IMR-90 (cell line): ENCODE results near the gene GABPB2. TPM values are rescaled to one million over a fixed set of nuclear protein-coding genes. Genes with fewer than 3 reads are reported as not detected.
A peak's percentile ranks its signal among the peaks of the same experiment; 100 is the strongest.

ENCODE experiments used
- ATAC-seq: fragments of 200-7000 bp; cut with Tn5 transposase; 2 replicates; pipeline ENCODE4 v1.9.1; 2020; ENCODE audit warnings: low read depth, mild to moderate bottlenecking, moderate library complexity
- Bru-seq: library from RNA; stranded (reverse); fragments of 400-500 nt; gene quantifications from one replicate; lab custom pipeline; 2021; lab: Mats Ljungman, UMichigan
- BruChase-seq, 2 experiments: library from RNA; stranded (reverse); fragments of 400-500 nt; gene quantifications; one replicate each; lab custom pipeline; 2021; lab: Mats Ljungman, UMichigan
- BruUV-seq: library from RNA; stranded (reverse); fragments of 400-500 nt; replicated peaks from 2 replicates; lab custom pipeline; 2021; lab: Mats Ljungman, UMichigan
- CTCF ChIA-PET: fragments of 300-600 bp; formaldehyde crosslinking; extraction: SDS; loops from one replicate; lab custom pipeline; 2021; ENCODE audit warnings: antibody characterized with exemption; lab: Yijun Ruan, JAX
- POLR2A ChIA-PET: fragments of 300-600 bp; sonication (Branson Sonifier 250); formaldehyde crosslinking; loops from one replicate; lab custom pipeline; 2022; ENCODE audit warnings: antibody characterized with exemption; ENCODE audit not compliant: unreplicated experiment; lab: Charles Lee
- DNase-seq: peaks from one replicate; pipeline ENCODE4 v3.0.0; 2013
- H2AFZ ChIP-seq: replicated peaks from 2 replicates; pipeline ENCODE3; 2013; ENCODE audit warnings: low read length, mild to moderate bottlenecking; ENCODE audit not compliant: poor library complexity
- H2AK5ac ChIP-seq: 2 replicates; pipeline ENCODE4 v1.6.1; 2013; ENCODE audit warnings: low read depth, low read length, inconsistent platforms
- H2AK9ac ChIP-seq: replicated peaks from 2 replicates; pipeline ENCODE3; 2013; ENCODE audit warnings: mild to moderate bottlenecking, low read depth, low read length, moderate library complexity; ENCODE audit not compliant: poor library complexity
- H2BK120ac ChIP-seq: 2 replicates; pipeline ENCODE4 v1.6.1; 2013; ENCODE audit warnings: low read depth, low read length, inconsistent platforms
- H2BK15ac ChIP-seq: 3 replicates; pipeline ENCODE4 v1.6.1; 2013; ENCODE audit warnings: low read depth, low read length, inconsistent platforms
- H2BK20ac ChIP-seq: 2 replicates; pipeline ENCODE4 v1.6.1; 2013; ENCODE audit warnings: low read depth, mild to moderate bottlenecking, inconsistent platforms, low read length, moderate library complexity
- H2BK5ac ChIP-seq: 2 replicates; pipeline ENCODE4 v1.6.1; 2013; ENCODE audit warnings: mild to moderate bottlenecking, low read depth, low read length, inconsistent platforms; ENCODE audit not compliant: poor library complexity, severe bottlenecking
- H3K14ac ChIP-seq: replicated peaks from 2 replicates; pipeline ENCODE4 v1.6.1; 2013; ENCODE audit warnings: low read depth, low read length, inconsistent platforms
- H3K18ac ChIP-seq: 2 replicates; pipeline ENCODE4 v1.6.1; 2013; ENCODE audit warnings: low read depth, low read length, control low read depth
- H3K23ac ChIP-seq: 2 replicates; pipeline ENCODE4 v1.6.1; 2013; ENCODE audit warnings: low read depth, low read length, inconsistent platforms
- H3K27ac ChIP-seq: 2 replicates; pipeline ENCODE4 v1.5.1; 2013; ENCODE audit warnings: mild to moderate bottlenecking, control low read depth, low read length; ENCODE audit not compliant: insufficient read depth
- H3K27me3 ChIP-seq: 2 replicates; pipeline ENCODE4 v1.6.1; 2013; ENCODE audit warnings: low read length; ENCODE audit not compliant: control insufficient read depth, insufficient read depth
- H3K36me3 ChIP-seq: 2 replicates; pipeline ENCODE4 v1.6.1; 2013; ENCODE audit warnings: low read length, mixed read lengths; ENCODE audit not compliant: control insufficient read depth, insufficient read depth
- H3K4ac ChIP-seq: 2 replicates; pipeline ENCODE4 v1.6.1; 2013; ENCODE audit warnings: low read depth, low read length, inconsistent platforms
- H3K4me1 ChIP-seq: 2 replicates; pipeline ENCODE4 v1.6.1; 2013; ENCODE audit warnings: low read length, mixed read lengths; ENCODE audit not compliant: control insufficient read depth, insufficient read depth
- H3K4me2 ChIP-seq: 2 replicates; pipeline ENCODE4 v1.6.1; 2013; ENCODE audit warnings: low read depth, mild to moderate bottlenecking, control low read depth, low read length, moderate library complexity
- H3K4me3 ChIP-seq: 2 replicates; pipeline ENCODE4 v1.5.1; 2013; ENCODE audit warnings: low read depth, mild to moderate bottlenecking, control low read depth, low read length, moderate library complexity; ENCODE audit not compliant: insufficient read depth
- H3K56ac ChIP-seq: 2 replicates; pipeline ENCODE4 v1.6.1; 2013; ENCODE audit warnings: low read length, inconsistent platforms; ENCODE audit not compliant: insufficient read depth; ENCODE audit errors: extremely low read depth
- H3K79me1 ChIP-seq, 2 experiments: 2 replicates each; pipeline ENCODE4 v1.6.1; 2013; ENCODE audit warnings: low read length in 2 of 2, inconsistent platforms in 1 of 2, low read depth in 1 of 2
- H3K9ac ChIP-seq: 2 replicates; pipeline ENCODE4 v1.6.1; 2013; ENCODE audit warnings: low read depth, low read length, control low read depth
- H3K9me1 ChIP-seq: 2 replicates; pipeline ENCODE4 v1.6.1; 2013; ENCODE audit warnings: low read length, inconsistent platforms; ENCODE audit not compliant: insufficient read depth
- H3K9me3 ChIP-seq: 2 replicates; pipeline ENCODE4 v1.6.1; 2013; ENCODE audit warnings: low read length; ENCODE audit not compliant: control insufficient read depth, insufficient read depth
- H4K20me1 ChIP-seq: 2 replicates; pipeline ENCODE4 v1.6.1; 2013; ENCODE audit warnings: low read length, inconsistent platforms; ENCODE audit not compliant: insufficient read depth
- H4K5ac ChIP-seq: 2 replicates; pipeline ENCODE4 v1.6.1; 2013; ENCODE audit warnings: mild to moderate bottlenecking, low read depth, low read length, control low read depth
- H4K8ac ChIP-seq, 2 experiments: 2 replicates each; pipeline ENCODE4 v1.6.1; 2013; ENCODE audit warnings: low read depth in 2 of 2, low read length in 2 of 2, control low read depth in 1 of 2, inconsistent platforms in 1 of 2
- H4K91ac ChIP-seq: 2 replicates; pipeline ENCODE4 v1.6.1; 2013; ENCODE audit warnings: low read depth, low read length, inconsistent platforms; ENCODE audit not compliant: insufficient read depth
- BHLHE40 ChIP-seq: fragments of 150-350 bp; IDR thresholded peaks from 2 replicates; pipeline ENCODE4 v1.6.1; 2016; ENCODE audit warnings: mild to moderate bottlenecking, low read depth, low read length
- CEBPB ChIP-seq: IDR thresholded peaks from 2 replicates; pipeline ENCODE4 v1.6.1; 2012; ENCODE audit warnings: low read depth, low read length, improper control_type of control experiment
- CHD1 ChIP-seq: IDR thresholded peaks from 2 replicates; pipeline ENCODE4 v1.6.1; 2012; ENCODE audit warnings: low read depth, low read length, improper control_type of control experiment
- FOS ChIP-seq: fragments of 150-350 bp; IDR thresholded peaks from 2 replicates; pipeline ENCODE4 v1.6.1; 2016; ENCODE audit warnings: low read depth, low read length
- MAFK ChIP-seq: IDR thresholded peaks from 2 replicates; pipeline ENCODE4 v1.6.1; 2012; ENCODE audit warnings: low read depth, low read length, improper control_type of control experiment
- MAZ ChIP-seq: IDR thresholded peaks from 2 replicates; pipeline ENCODE4 v1.6.1; 2012; ENCODE audit warnings: low read depth, mild to moderate bottlenecking, low read length, improper control_type of control experiment, moderate library complexity, borderline replicate concordance
- MXI1 ChIP-seq: IDR thresholded peaks from 2 replicates; pipeline ENCODE4 v1.6.1; 2012; ENCODE audit warnings: low read depth, mild to moderate bottlenecking, low read length, moderate library complexity, borderline replicate concordance
- POLR2A ChIP-seq: IDR thresholded peaks from 2 replicates; pipeline ENCODE4 v1.6.1; 2012; ENCODE audit warnings: mild to moderate bottlenecking, low read depth, low read length
- RAD21 ChIP-seq: IDR thresholded peaks from 2 replicates; pipeline ENCODE4 v1.6.1; 2012; ENCODE audit warnings: low read length, improper control_type of control experiment
- RCOR1 ChIP-seq: IDR thresholded peaks from 2 replicates; pipeline ENCODE4 v1.6.1; 2012; ENCODE audit warnings: mild to moderate bottlenecking, low read length, improper control_type of control experiment; ENCODE audit not compliant: insufficient replicate concordance
- RFX5 ChIP-seq: IDR thresholded peaks from 2 replicates; pipeline ENCODE4 v1.8.0; 2012; ENCODE audit warnings: low read depth, mild to moderate bottlenecking, low read length, moderate library complexity
- SMC3 ChIP-seq: fragments of 150-350 bp; IDR thresholded peaks from 2 replicates; pipeline ENCODE4 v1.6.1; 2016; ENCODE audit warnings: low read depth, mild to moderate bottlenecking, antibody characterized with exemption, low read length, moderate library complexity
- USF2 ChIP-seq: fragments of 150-350 bp; IDR thresholded peaks from 2 replicates; pipeline ENCODE4 v1.6.1; 2017; ENCODE audit warnings: mild to moderate bottlenecking, antibody characterized with exemption, low read length, low read depth
- WGBS, 2 experiments: methylation state at CpG; one replicate each; pipeline versions ENCODE4 v1.1.5 to v1.1.7; 2013; ENCODE audit warnings: missing lambda C conversion rate in 2 of 2; ENCODE audit not compliant: insufficient read length in 1 of 2; ENCODE audit errors: extremely low coverage in 2 of 2; 5-methylcytosine and 5-hydroxymethylcytosine counted together
- dilution Hi-C: fragments of 300-500 bp; cut with HindIII; formaldehyde crosslinking; loops from one replicate; pipeline ENCODE4 v1.14.3; 2018; ENCODE audit warnings: low sequenced_read_pairs; ENCODE audit not compliant: unreplicated experiment
- in situ Hi-C: fragments of 300-500 bp; cut with MboI; formaldehyde crosslinking; loops from 3 replicates; pipeline ENCODE4 v1.14.3; 2019; ENCODE audit warnings: low sequenced_read_pairs, inconsistent platforms, mixed read lengths
- intact Hi-C: fragments of 100-400 bp; cut with micrococcal nuclease; formaldehyde crosslinking; loops from 2 replicates; pipeline ENCODE4 v1.10.0; 2022
- long read RNA-seq: library from polyadenylated mRNA; unstranded; transcript quantifications from one replicate; pipeline ENCODE4 v2.0.0, GENCODE V29; 2021; ENCODE audit not compliant: unreplicated experiment
- polyA plus RNA-seq, 3 experiments: library from polyadenylated mRNA; depleted of rRNA; stranded (reverse); fragments of >200 nt; gene quantifications; 2 replicates each; pipeline ENCODE4 v1.2.3, GENCODE V29; 2012; ENCODE audit warnings: low replicate concordance in 1 of 3
- total RNA-seq: library from RNA; depleted of rRNA; stranded (reverse); fragments of >200 nt; gene quantifications from 2 replicates; pipeline ENCODE4 v1.2.3, GENCODE V29; 2012; rRNA removed

GABPB2 gene
- total RNA-seq (11.9 and 12.9 TPM in 2 replicates), polyA plus RNA-seq (2012; rRNA removed) (6.0 and 7.5 TPM in 2 replicates), Bru-seq, nascent RNA (percentile 58 among the genes with signal in this experiment), BruChase-seq, experiment 1, labeled RNA remaining after a 6-hour chase (percentile 80 among the genes with signal in this experiment), BruChase-seq, experiment 2, labeled RNA remaining after a 2-hour chase (percentile 66 among the genes with signal in this experiment)
- 2.5 and 3.1 TPM in 2 replicates for polyA plus RNA-seq (2012; cell fraction: cytosol; rRNA removed)
- polyA plus RNA-seq (2012; cell fraction: nucleus; rRNA removed; ENCODE audit: low replicate concordance): 7.2 and 16.4 TPM in 2 replicates
- long read RNA-seq, partial matches to known transcripts: 1 of 6 reads
- long read RNA-seq, other reads (novel, unspliced or antisense): 4 of 6 reads

DNA sequence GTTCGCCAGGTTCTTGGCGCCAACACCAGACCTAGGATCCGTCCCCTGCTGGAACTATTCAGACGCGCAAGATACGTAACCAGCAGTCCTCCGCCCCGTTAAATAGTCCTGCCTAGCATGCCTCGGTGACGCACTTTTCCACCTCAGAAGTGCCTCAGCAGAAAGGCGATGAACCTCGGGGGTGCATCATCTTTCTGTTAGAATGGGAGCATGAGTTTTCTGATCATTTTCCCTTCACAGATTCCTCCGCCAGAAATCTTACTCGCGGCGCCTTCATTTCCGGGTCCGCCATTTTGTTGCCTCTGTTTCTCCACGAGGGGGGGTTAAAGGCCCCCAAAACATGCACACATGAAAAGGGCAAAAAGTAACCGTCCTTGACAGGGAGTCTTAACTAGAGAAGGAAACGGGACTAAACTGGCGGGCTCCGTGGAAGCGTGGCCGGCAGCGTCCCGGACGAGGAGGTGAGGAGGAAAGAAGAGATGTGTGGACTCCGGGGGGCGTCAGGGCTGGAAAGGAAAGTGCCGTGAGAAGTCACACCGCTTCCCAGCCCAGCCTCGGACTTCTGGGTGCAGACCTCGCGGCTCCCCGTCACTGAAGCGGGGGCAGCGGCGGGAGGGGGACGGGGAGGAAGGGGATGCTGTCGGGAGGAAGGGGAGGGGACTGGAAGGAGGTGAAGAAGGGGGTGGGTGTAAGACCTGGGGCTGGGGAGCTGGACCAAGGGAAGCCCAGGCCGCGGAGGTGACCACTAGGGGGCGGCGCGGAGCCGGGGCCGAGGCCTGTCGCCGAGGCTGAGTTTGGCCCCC is at the start of gene GABPB2:
Gene GABPB2 (plus strand): TSS at position 288 of the 803 bp plus-strand sequence. CDS start 17,429 bp downstream, outside the sequence.
- H3K4ac ChIP-seq: peak within 1 kb of the TSS; percentile 92
- WGBS, 2 experiments: 0% methylated on average over 7 of the region's 50 CpGs; no CpG with 5 or more reads in 1 of the 2 experiments
- H4K91ac ChIP-seq: peak within 1 kb of the TSS; percentile 99
- H3K4me1 ChIP-seq: no peaks in the 10 kb centered on the region
- dilution Hi-C loops: no loop called here
- H3K79me1 ChIP-seq: peaks cover 8 to 43% of the 10 kb centered on the region in 2 experiments
- H3K27ac ChIP-seq: peak within 1 kb of the TSS; percentile 88
- ChIA-PET POLR2A (interaction anchor here (0.6 kb wide), 1 partner anchor 10 kb away, joined by 4 read pairs; the partner anchor contains the start of gene MLLT11), CTCF (interaction anchor here (1.1 kb wide), 1 partner anchor 13 kb away, joined by 5 read pairs; no protein-coding TSS in a partner anchor)
- peaks cover 7% of the 10 kb centered on the region; the same call in 1 of the 2 replicates for H3K36me3 ChIP-seq
- ATAC-seq (peak; percentile 94), DNase-seq (peak; percentile 99)
- H4K5ac ChIP-seq: peak within 1 kb of the TSS; percentile 98
- no peaks in the 10 kb centered on the region for H3K9me3 ChIP-seq
- peak within 1 kb of the TSS; percentile 95 for H3K18ac ChIP-seq
- no TSS peak for BruUV-seq
- H2BK20ac ChIP-seq: 0 out of 2 replicates have a peak within 1 kb of the TSS, but pooled peaks have one; percentile 45
- H3K4me3 ChIP-seq: peak within 1 kb of the TSS; percentile 73
- H2BK120ac ChIP-seq: peak within 1 kb of the TSS; percentile 76
- in situ Hi-C loops: no loop called here
- peak within 1 kb of the TSS; percentile 95 for H3K14ac ChIP-seq
- H4K8ac ChIP-seq: peak within 1 kb of the TSS; percentile 96 to 100
- H3K4me2 ChIP-seq: peak within 1 kb of the TSS; percentile 92
- H4K20me1 ChIP-seq: no peaks in the 10 kb centered on the region
- peak within 1 kb of the TSS; percentile 93 for H3K9ac ChIP-seq
- intact Hi-C loops: loop anchor here (5.0 kb wide), 1 partner anchor 77 kb away; the partner anchor contains the start of gene SEMA6C
- H3K9me1 ChIP-seq: no peaks in the 10 kb centered on the region
- peak within 1 kb of the TSS; percentile 97 for H3K56ac ChIP-seq
- peak within 1 kb of the TSS; percentile 98 for H2AK9ac ChIP-seq
- peak within 1 kb of the TSS; percentile 92 for H2BK5ac ChIP-seq
- H3K23ac ChIP-seq: peak within 1 kb of the TSS; percentile 74
- H2BK15ac ChIP-seq: peak within 1 kb of the TSS; percentile 53; the same call in 2 of the 3 replicates
- no peaks in the 10 kb centered on the region for H3K27me3 ChIP-seq
- H2AFZ ChIP-seq: peak within 1 kb of the TSS; percentile 97
- H2AK5ac ChIP-seq: peak within 1 kb of the TSS; percentile 93
- TF ChIP-seq MAZ (peak; percentile 89), RAD21 (peak; percentile 47), USF2 (peak; percentile 5; the same call in 1 of the 2 replicates), CHD1 (peak; percentile 80; the same call in 1 of the 2 replicates), MAFK (peak; percentile 29; the same call in 1 of the 2 replicates), FOS (no peak), BHLHE40 (peak; percentile 32; the same call in 1 of the 2 replicates), RCOR1 (no peak), MXI1 (no peak; the same call in 1 of the 2 replicates), RFX5 (peak; percentile 25; the same call in 1 of the 2 replicates), SMC3 (peak; percentile 18; the same call in 1 of the 2 replicates), POLR2A (peak; percentile 91), CEBPB (no peak)
